HepG2 (cell line): Measurements from ENCODE around the gene ZCRB1. TPM values are rescaled to one million over a fixed set of nuclear protein-coding genes. Genes with fewer than 3 reads are reported as not detected.

Experiments used
- ATAC-seq: fragments of 200-7000 bp; cut with Tn5 transposase; 3 replicates; pipeline ENCODE4 v1.9.1; 2020; ENCODE audit warnings: mild to moderate bottlenecking, moderate library complexity
- BruUV-seq: library from RNA; stranded (reverse); fragments of 400-500 nt; replicated peaks from 2 replicates; lab custom pipeline; 2021; lab: Mats Ljungman, UMichigan
- CTCF ChIA-PET: fragments of 300-600 bp; formaldehyde crosslinking; extraction: SDS; loops from one replicate; lab custom pipeline; 2021; ENCODE audit warnings: low total read pairs, inconsistent platforms, low intra/inter-chr PET ratio; lab: Yijun Ruan, JAX
- POLR2A ChIA-PET: fragments of 350-600 bp; sonication (Branson Sonifier 250); formaldehyde crosslinking; loops from one replicate; lab custom pipeline; 2020; ENCODE audit warnings: antibody characterized with exemption, inconsistent platforms; lab: Yijun Ruan, JAX
- DNase-seq: peaks from one replicate; pipeline ENCODE4 v3.0.0-alpha.2; 2015; ENCODE audit warnings: low spot score
- FAIRE-seq: peaks from 3 replicates; lab custom pipeline; 2011; peaks lifted over from hg19 to GRCh38; lab: Jason Lieb, UNC
- H2AFZ ChIP-seq: one replicate; pipeline ENCODE4 v1.6.1; 2011; ENCODE audit warnings: low read length, inconsistent platforms
- H3K27ac ChIP-seq: fragments of 300-600 bp; 3 replicates; pipeline ENCODE4 v1.8.0; 2011; ENCODE audit warnings: mixed run types, mild to moderate bottlenecking, mixed read lengths, low read length, inconsistent platforms; ENCODE audit not compliant: insufficient read depth; ENCODE audit errors: extremely low read length
- H3K27me3 ChIP-seq, 2 experiments: fragments of 200-600 bp in 1 of 2; 2 replicates in 1 of 2; 3 replicates in 1 of 2; pipeline versions ENCODE4 v1.6.0 to v1.8.0; 2011; ENCODE audit warnings: low read length in 2 of 2, mild to moderate bottlenecking in 2 of 2, moderate library complexity in 2 of 2, inconsistent platforms in 1 of 2; ENCODE audit not compliant: insufficient read depth in 2 of 2, control insufficient read depth in 1 of 2
- H3K36me3 ChIP-seq, 2 experiments: fragments of 200-600 bp in 1 of 2; replicated peaks in 1 of 2; 2 replicates in 1 of 2; 3 replicates in 1 of 2; pipeline versions ENCODE4 v1.5.1 to v1.8.0; 2011; ENCODE audit warnings: low read length in 2 of 2, inconsistent platforms in 1 of 2; ENCODE audit not compliant: insufficient read depth in 2 of 2, control insufficient read depth in 1 of 2
- H3K4me1 ChIP-seq: 2 replicates; pipeline ENCODE4 v1.5.1; 2012; ENCODE audit warnings: low read length, inconsistent platforms; ENCODE audit not compliant: insufficient read depth
- H3K4me2 ChIP-seq: 2 replicates; pipeline ENCODE4 v1.6.0; 2011; ENCODE audit warnings: low read depth, low read length, inconsistent platforms
- H3K4me3 ChIP-seq, 3 experiments: fragments of 200-600 bp in 1 of 3; sonication (generic), shearing (Covaris generic) in 1 of 3; replicated peaks in 1 of 3; 2 replicates each; pipeline ENCODE4 v1.5.1; 2011 to 2016; ENCODE audit warnings: low read length in 3 of 3, inconsistent platforms in 2 of 3, low read depth in 2 of 3, mild to moderate bottlenecking in 2 of 3, control low read depth in 1 of 3, mixed read lengths in 1 of 3; ENCODE audit not compliant: insufficient read depth in 1 of 3
- H3K79me2 ChIP-seq: one replicate; pipeline ENCODE4 v1.6.1; 2011; ENCODE audit warnings: low read length, inconsistent platforms; ENCODE audit not compliant: insufficient read depth
- H3K9ac ChIP-seq: 2 replicates; pipeline ENCODE4 v1.6.0; 2011; ENCODE audit warnings: mild to moderate bottlenecking, low read depth, low read length, inconsistent platforms; ENCODE audit not compliant: insufficient read depth
- H3K9me3 ChIP-seq: 2 replicates; pipeline ENCODE4 v1.5.1; 2012; ENCODE audit warnings: mild to moderate bottlenecking, low read length
- H4K20me1 ChIP-seq: 2 replicates; pipeline ENCODE4 v1.6.0; 2011; ENCODE audit warnings: inconsistent platforms, mild to moderate bottlenecking, low read length, moderate library complexity; ENCODE audit not compliant: insufficient read depth
- ARID5B ChIP-seq: IDR thresholded peaks from 2 replicates; pipeline ENCODE4 v1.4.0; 2020; ENCODE audit warnings: mild to moderate bottlenecking, missing genetic modification reagents
- ATAD3A ChIP-seq: sonication (generic); formaldehyde crosslinking; IDR thresholded peaks from 2 replicates; pipeline ENCODE4 v1.4.0; 2020; ENCODE audit warnings: missing genetic modification reagents
- CTCF ChIP-seq: sonication (generic); formaldehyde crosslinking; IDR thresholded peaks from 2 replicates; pipeline ENCODE4 v1.5.0; 2020; ENCODE audit warnings: mild to moderate bottlenecking, missing genetic modification reagents, moderate library complexity
- ELF3 ChIP-seq: IDR thresholded peaks from 2 replicates; pipeline ENCODE4 v1.6.1; 2016; ENCODE audit warnings: missing genetic modification reagents, missing compliant biosample characterization
- FOXA1 ChIP-seq, 2 experiments: fragments of 450-650 bp in 1 of 2; sonication (generic) in 1 of 2; formaldehyde crosslinking in 1 of 2; IDR thresholded peaks; 2 replicates each; pipeline versions ENCODE4 v1.4.0 to v1.6.1; 2016 to 2020; ENCODE audit warnings: missing genetic modification reagents in 1 of 2
- FOXA3 ChIP-seq: IDR thresholded peaks from 2 replicates; pipeline ENCODE4 v1.6.1; 2016; ENCODE audit warnings: missing genetic modification reagents, missing compliant biosample characterization
- GATAD1 ChIP-seq: IDR thresholded peaks from 2 replicates; pipeline ENCODE4 v1.6.1; 2016; ENCODE audit warnings: missing genetic modification reagents, missing compliant biosample characterization
- GATAD2A ChIP-seq: IDR thresholded peaks from 2 replicates; pipeline ENCODE4 v1.6.1; 2016
- MAFF ChIP-seq: IDR thresholded peaks from 2 replicates; pipeline ENCODE4 v1.6.1; 2011; ENCODE audit warnings: low read depth, low read length, improper control_type of control experiment
- NR2F6 ChIP-seq, 2 experiments: IDR thresholded peaks; 2 replicates each; pipeline ENCODE4 v1.6.1; 2016; ENCODE audit warnings: antibody characterized with exemption in 1 of 2, mild to moderate bottlenecking in 1 of 2
- RAD21 ChIP-seq: fragments of 450-650 bp; formaldehyde crosslinking; IDR thresholded peaks from 2 replicates; pipeline ENCODE4 v1.5.0; 2020; ENCODE audit warnings: mild to moderate bottlenecking
- SMC3 ChIP-seq: IDR thresholded peaks from 2 replicates; pipeline ENCODE4 v1.6.1; 2011; ENCODE audit warnings: low read length, improper control_type of control experiment
- STAG1 ChIP-seq: sonication (generic); formaldehyde crosslinking; IDR thresholded peaks from 2 replicates; pipeline ENCODE4 v1.4.0; 2020; ENCODE audit warnings: missing genetic modification reagents
- THAP11 ChIP-seq: IDR thresholded peaks from 2 replicates; pipeline ENCODE4 v1.6.1; 2016; ENCODE audit warnings: missing biosample characterization, missing genetic modification reagents
- ZBTB21 ChIP-seq: sonication (generic); formaldehyde crosslinking; IDR thresholded peaks from 2 replicates; pipeline ENCODE4 v1.4.0; 2020; ENCODE audit warnings: missing genetic modification reagents
- WGBS: methylation state at CpG from one replicate; pipeline ENCODE4 v1.1.6; 2017; ENCODE audit warnings: low lambda C conversion rate; 5-methylcytosine and 5-hydroxymethylcytosine counted together
- in situ Hi-C: cut with HindIII; loops from 2 replicates; pipeline ENCODE4 v1.10.0; 2017; ENCODE audit warnings: low pct_unique_long_range_greater_than_20kb; ENCODE audit not compliant: extremely low pct_ligation_motif_present
- intact Hi-C: fragments of 100-400 bp; cut with micrococcal nuclease; formaldehyde crosslinking; loops from one replicate; pipeline ENCODE4 v1.10.0; 2022; ENCODE audit not compliant: unreplicated experiment
- polyA plus RNA-seq, 8 experiments: library from polyadenylated mRNA; depleted of rRNA in 3 of 8; stranded (reverse) in 7 of 8; unstranded in 1 of 8; fragments of >200 nt; fragmentation: Illumina TruSeq in 4 of 8; extraction: Trizol in 4 of 8; gene quantifications; 2 replicates each; pipeline versions ENCODE4 v1.2.1 to v1.2.3, GENCODE V29; 2011 to 2016; ENCODE audit warnings: low read depth in 4 of 8, missing spikeins in 1 of 8, mixed read lengths in 1 of 8; ENCODE audit not compliant: insufficient read depth in 1 of 8
- total RNA-seq, 5 experiments: library from RNA; depleted of rRNA; stranded (reverse); fragments of >200 nt; fragmentation: Illumina TruSeq; extraction: Trizol; gene quantifications; 2 replicates each; pipeline ENCODE4 v1.2.3, GENCODE V29; 2016; ENCODE audit warnings: low read depth in 1 of 5
- TF ChIP-seq, protein P1 (sequence below): sonication (generic); formaldehyde crosslinking; IDR thresholded peaks from 2 replicates; pipeline ENCODE4 v1.5.0; 2020; ENCODE audit warnings: mild to moderate bottlenecking, missing genetic modification reagents

The ZCRB1 gene
- total and polyA plus RNA-seq, 2 of the 13 experiments (the other 11 are each of a cell fraction or from before 2014, with no cell fraction given), result 43.5 to 49.8 TPM

GRCh38 chr12:42372154-42372791, 46.4 kb upstream of the ZCRB1 start:
- H3K27me3 ChIP-seq, result no peaks in the 10 kb centered on the region
- no peak overlapping the region for H3K9ac ChIP-seq
- BruUV-seq, result no TSS peak
- POLR2A ChIA-PET, result no interaction called here
- in situ Hi-C loops, result no loop called here
- H3K36me3 ChIP-seq, result peaks cover 2 to 10% of the 10 kb centered on the region in 2 experiments
- peak; percentile 58 for DNase-seq
- 94% methylated on average over 2 of the region's 2 CpGs for WGBS
- peak; percentile 95 for ATAC-seq
- peaks cover 12% of the 10 kb centered on the region for H4K20me1 ChIP-seq
- no peak overlapping the region for H3K4me2 ChIP-seq
- H3K79me2 ChIP-seq, result peaks cover 6% of the 10 kb centered on the region
- no peak overlapping the region for H2AFZ ChIP-seq
- CTCF ChIA-PET, result interaction anchor here (1.6 to 2.4 kb wide), 2 partner anchors 117 to 242 kb away, joined by 4 to 21 read pairs; no protein-coding TSS in a partner anchor
- peak; percentile 50 for FAIRE-seq
- no peak overlapping the region for H3K4me3 ChIP-seq
- intact Hi-C loops, result loop anchor here (1.0 to 5.0 kb wide), 5 partner anchors 39 to 1110 kb away; no protein-coding TSS in a partner anchor
- no peaks in the 10 kb centered on the region for H3K9me3 ChIP-seq
- no peak overlapping the region for H3K27ac ChIP-seq
- no peaks in the 10 kb centered on the region for H3K4me1 ChIP-seq
- TF ChIP-seq ZBTB21 (no peak), ARID5B (peak; percentile 11; the same call in 1 of the 2 replicates), FOXA3 (CRISPR knock-in tag) (peak; percentile 31; the same call in 1 of the 2 replicates), RAD21 (CRISPR knock-in tag) (peak; percentile 79), CTCF (CRISPR knock-in tag) (peak; percentile 83), THAP11 (CRISPR knock-in tag) (0 out of 2 replicates have a peak, but pooled peaks have one; percentile 31), MAFF (0 out of 2 replicates have a peak, but pooled peaks have one; percentile 23), GATAD2A (CRISPR knock-in tag) (0 out of 2 replicates have a peak, but pooled peaks have one; percentile 33), GATAD1 (CRISPR knock-in tag) (0 out of 2 replicates have a peak, but pooled peaks have one; percentile 33), ELF3 (CRISPR knock-in tag) (0 out of 2 replicates have a peak, but pooled peaks have one; percentile 21), SMC3 (peak; percentile 67; the same call in 1 of the 2 replicates), STAG1 (CRISPR knock-in tag) (peak; percentile 87), ATAD3A (CRISPR knock-in tag) (no peak), FOXA1 (IDR thresholded peaks at IDR 0.05) (no peak), FOXA1 (CRISPR knock-in tag; IDR thresholded peaks at IDR 0.05) (peak; percentile 49; the same call in 1 of the 2 replicates), NR2F6 (IDR thresholded peaks at IDR 0.05) (no peak), NR2F6 (CRISPR knock-in tag; IDR thresholded peaks at IDR 0.05) (peak; percentile 50; the same call in 1 of the 2 replicates)
- TF ChIP-seq, protein P1, sequence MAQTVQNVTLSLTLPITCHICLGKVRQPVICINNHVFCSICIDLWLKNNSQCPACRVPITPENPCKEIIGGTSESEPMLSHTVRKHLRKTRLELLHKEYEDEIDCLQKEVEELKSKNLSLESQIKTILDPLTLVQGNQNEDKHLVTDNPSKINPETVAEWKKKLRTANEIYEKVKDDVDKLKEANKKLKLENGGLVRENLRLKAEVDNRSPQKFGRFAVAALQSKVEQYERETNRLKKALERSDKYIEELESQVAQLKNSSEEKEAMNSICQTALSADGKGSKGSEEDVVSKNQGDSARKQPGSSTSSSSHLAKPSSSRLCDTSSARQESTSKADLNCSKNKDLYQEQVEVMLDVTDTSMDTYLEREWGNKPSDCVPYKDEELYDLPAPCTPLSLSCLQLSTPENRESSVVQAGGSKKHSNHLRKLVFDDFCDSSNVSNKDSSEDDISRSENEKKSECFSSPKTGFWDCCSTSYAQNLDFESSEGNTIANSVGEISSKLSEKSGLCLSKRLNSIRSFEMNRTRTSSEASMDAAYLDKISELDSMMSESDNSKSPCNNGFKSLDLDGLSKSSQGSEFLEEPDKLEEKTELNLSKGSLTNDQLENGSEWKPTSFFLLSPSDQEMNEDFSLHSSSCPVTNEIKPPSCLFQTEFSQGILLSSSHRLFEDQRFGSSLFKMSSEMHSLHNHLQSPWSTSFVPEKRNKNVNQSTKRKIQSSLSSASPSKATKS (CRISPR knock-in tag), result no peak
